ENCODE measurements around the gene CYLD.

The CYLD gene

DNA sequence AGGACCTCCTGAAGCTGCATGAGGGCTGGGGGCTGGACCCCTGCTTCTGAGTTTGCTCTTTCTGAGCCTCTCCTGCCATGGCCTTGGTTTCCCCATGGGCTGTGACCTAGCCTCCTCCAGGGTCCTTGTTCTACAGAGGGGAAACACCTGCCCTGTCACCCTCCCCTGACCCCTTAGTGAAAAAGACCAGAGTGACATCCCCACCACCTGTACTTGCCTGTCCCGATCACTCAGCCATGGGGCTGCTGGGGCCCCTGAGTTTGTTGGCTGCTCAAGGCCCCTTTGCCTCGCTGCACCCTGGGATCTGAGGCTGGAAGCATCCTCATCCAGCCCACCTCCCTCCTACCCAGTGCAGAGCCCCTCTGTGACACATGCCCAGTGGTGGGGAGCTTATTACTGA, 47.7 kb upstream of the CYLD start:
- H3K27me3 ChIP-seq (ENCODE audit: insufficient read depth, low read length, poor library complexity): no peaks in the 10 kb centered on the region
- H3K79me2 ChIP-seq (ENCODE audit: insufficient read depth, low read length): no peaks in the 10 kb centered on the region
- H3K4me3 ChIP-seq (ENCODE audit: low read depth in 1 of 2, low read length in 2 of 2): no peak overlapping the region
- no peaks in the 10 kb centered on the region for H3K9me3 ChIP-seq (ENCODE audit: insufficient read depth, low read length, severe bottlenecking)
- ATAC-seq (ENCODE audit: insufficient read depth, low read depth) (no peak), DNase-seq (no peak)
- no peak overlapping the region for H3K9ac ChIP-seq (ENCODE audit: low read depth, low read length)
- H3K36me3 ChIP-seq (ENCODE audit: insufficient read depth, low read length): no peaks in the 10 kb centered on the region
- H3K27ac ChIP-seq (ENCODE audit: low read length): no peak overlapping the region
- H2AFZ ChIP-seq (ENCODE audit: low read depth, low read length): no peak overlapping the region
- TF ChIP-seq EZH2 (IDR thresholded peaks at IDR 0.05; ENCODE audit: borderline replicate concordance, low read depth, low read length, severe bottlenecking): no peak
- TF ChIP-seq, protein P1, sequence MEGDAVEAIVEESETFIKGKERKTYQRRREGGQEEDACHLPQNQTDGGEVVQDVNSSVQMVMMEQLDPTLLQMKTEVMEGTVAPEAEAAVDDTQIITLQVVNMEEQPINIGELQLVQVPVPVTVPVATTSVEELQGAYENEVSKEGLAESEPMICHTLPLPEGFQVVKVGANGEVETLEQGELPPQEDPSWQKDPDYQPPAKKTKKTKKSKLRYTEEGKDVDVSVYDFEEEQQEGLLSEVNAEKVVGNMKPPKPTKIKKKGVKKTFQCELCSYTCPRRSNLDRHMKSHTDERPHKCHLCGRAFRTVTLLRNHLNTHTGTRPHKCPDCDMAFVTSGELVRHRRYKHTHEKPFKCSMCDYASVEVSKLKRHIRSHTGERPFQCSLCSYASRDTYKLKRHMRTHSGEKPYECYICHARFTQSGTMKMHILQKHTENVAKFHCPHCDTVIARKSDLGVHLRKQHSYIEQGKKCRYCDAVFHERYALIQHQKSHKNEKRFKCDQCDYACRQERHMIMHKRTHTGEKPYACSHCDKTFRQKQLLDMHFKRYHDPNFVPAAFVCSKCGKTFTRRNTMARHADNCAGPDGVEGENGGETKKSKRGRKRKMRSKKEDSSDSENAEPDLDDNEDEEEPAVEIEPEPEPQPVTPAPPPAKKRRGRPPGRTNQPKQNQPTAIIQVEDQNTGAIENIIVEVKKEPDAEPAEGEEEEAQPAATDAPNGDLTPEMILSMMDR (IDR thresholded peaks at IDR 0.05; ENCODE audit: borderline replicate concordance, extremely low read depth, low read length, poor library complexity, severe bottlenecking): no peak
- no peak overlapping the region for H3K4me2 ChIP-seq (ENCODE audit: insufficient read depth, low read length)
- no peaks in the 10 kb centered on the region for H4K20me1 ChIP-seq (ENCODE audit: insufficient read depth, low read length)
- H3K4me1 ChIP-seq (ENCODE audit: insufficient read depth, low read length): no peaks in the 10 kb centered on the region

DNA sequence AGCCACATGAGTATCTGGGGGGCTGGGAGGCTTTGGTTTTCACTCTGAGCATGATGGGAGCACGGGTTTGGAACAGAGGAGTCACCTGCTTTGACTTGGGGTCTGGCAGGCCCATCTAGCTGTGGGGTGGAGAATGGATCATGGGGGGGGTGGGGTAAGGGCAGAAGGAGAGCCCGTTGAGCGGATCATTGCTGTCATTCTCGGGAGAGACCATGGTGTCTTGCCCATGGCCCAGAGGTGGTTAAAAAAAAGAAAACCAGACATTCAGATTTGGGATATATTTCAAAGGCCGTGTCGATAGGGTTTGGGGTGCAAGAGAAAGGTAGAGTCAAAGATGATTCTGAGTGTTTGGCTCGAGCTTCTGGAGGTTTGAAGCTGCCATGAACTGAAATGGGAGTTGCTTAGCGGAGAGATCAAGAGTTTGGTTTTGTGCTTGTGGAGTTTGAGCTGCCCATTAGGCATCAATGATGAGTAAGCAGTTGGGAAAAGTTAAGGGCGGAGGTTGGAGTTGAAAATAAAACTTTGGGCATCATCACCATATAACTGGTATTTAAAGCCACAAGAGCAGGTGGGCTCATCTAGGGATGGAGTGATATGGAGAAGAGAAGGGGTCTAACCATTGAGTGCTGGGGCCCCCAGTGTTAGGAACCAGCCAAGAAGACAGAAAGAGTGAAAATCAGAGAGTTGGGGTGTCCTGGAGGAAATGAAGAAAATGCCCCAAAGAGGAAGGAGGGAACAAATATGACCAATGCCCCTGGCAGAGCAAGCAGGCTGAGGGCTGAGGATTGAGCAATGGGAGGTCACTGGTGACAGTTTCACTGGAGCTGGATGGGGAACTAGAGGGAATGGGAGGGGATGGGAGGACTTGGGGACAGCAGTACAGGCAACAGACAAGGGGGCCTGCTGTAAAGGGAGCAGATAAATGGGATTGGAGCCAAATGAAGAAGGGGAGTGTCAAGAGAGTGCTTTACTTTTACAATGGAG, 46.6 kb upstream of the CYLD start:
- Histone ChIP-seq H4K20me1 (ENCODE audit: insufficient read depth, low read length) (no peaks in the 10 kb centered on the region), H3K79me2 (ENCODE audit: insufficient read depth, low read length) (no peaks in the 10 kb centered on the region), H2AFZ (ENCODE audit: low read depth, low read length) (no peak overlapping the region), H3K9me3 (ENCODE audit: insufficient read depth, low read length, severe bottlenecking) (no peaks in the 10 kb centered on the region), H3K4me1 (ENCODE audit: insufficient read depth, low read length) (no peaks in the 10 kb centered on the region), H3K9ac (ENCODE audit: low read depth, low read length) (no peak overlapping the region), H3K27ac (ENCODE audit: low read length) (no peak overlapping the region), H3K4me3 (ENCODE audit: low read depth in 1 of 2, low read length in 2 of 2) (no peak overlapping the region), H3K4me2 (ENCODE audit: insufficient read depth, low read length) (no peak overlapping the region), H3K27me3 (ENCODE audit: insufficient read depth, low read length, poor library complexity) (no peaks in the 10 kb centered on the region), H3K36me3 (ENCODE audit: insufficient read depth, low read length) (no peaks in the 10 kb centered on the region)
- TF ChIP-seq, protein P1 (IDR thresholded peaks at IDR 0.05; ENCODE audit: borderline replicate concordance, extremely low read depth, low read length, poor library complexity, severe bottlenecking): no peak
- TF ChIP-seq EZH2 (IDR thresholded peaks at IDR 0.05; ENCODE audit: borderline replicate concordance, low read depth, low read length, severe bottlenecking): no peak
- ATAC-seq (ENCODE audit: insufficient read depth, low read depth) (no peak), DNase-seq (no peak)

DNA sequence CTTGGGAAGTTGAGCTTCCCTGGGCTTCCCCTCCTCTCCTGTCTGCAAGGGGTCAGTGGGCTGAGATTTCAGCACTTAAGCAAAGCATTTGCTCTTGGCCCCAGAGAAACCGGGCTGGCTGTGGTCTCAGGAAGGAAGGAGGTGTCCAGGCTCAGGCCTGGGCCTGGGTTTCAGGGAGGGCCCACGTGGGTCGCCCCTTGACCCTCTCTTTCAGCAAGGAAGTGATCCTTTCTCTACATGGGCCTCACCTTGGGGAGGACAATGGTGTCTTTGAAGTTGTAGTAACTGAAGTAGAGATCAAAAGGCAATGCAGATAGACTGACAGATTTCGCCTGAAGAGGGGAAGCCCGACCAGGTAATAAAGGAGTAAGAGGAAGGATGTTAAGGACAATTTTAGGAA, 45.8 kb upstream of the CYLD start:
- no peak overlapping the region for H2AFZ ChIP-seq (ENCODE audit: low read depth, low read length)
- H3K4me2 ChIP-seq (ENCODE audit: insufficient read depth, low read length): no peak overlapping the region
- no peaks in the 10 kb centered on the region for H3K4me1 ChIP-seq (ENCODE audit: insufficient read depth, low read length)
- ATAC-seq (ENCODE audit: insufficient read depth, low read depth) (no peak), DNase-seq (no peak)
- H3K27me3 ChIP-seq (ENCODE audit: insufficient read depth, low read length, poor library complexity): no peaks in the 10 kb centered on the region
- no peak overlapping the region for H3K9ac ChIP-seq (ENCODE audit: low read depth, low read length)
- no peaks in the 10 kb centered on the region for H4K20me1 ChIP-seq (ENCODE audit: insufficient read depth, low read length)
- H3K27ac ChIP-seq (ENCODE audit: low read length): no peak overlapping the region
- H3K4me3 ChIP-seq (ENCODE audit: low read depth in 1 of 2, low read length in 2 of 2): no peak overlapping the region
- no peak for TF ChIP-seq EZH2 (IDR thresholded peaks at IDR 0.05; ENCODE audit: borderline replicate concordance, low read depth, low read length, severe bottlenecking)
- TF ChIP-seq, protein P1 (IDR thresholded peaks at IDR 0.05; ENCODE audit: borderline replicate concordance, extremely low read depth, low read length, poor library complexity, severe bottlenecking): no peak
- no peaks in the 10 kb centered on the region for H3K79me2 ChIP-seq (ENCODE audit: insufficient read depth, low read length)
- no peaks in the 10 kb centered on the region for H3K9me3 ChIP-seq (ENCODE audit: insufficient read depth, low read length, severe bottlenecking)
- H3K36me3 ChIP-seq (ENCODE audit: insufficient read depth, low read length): no peaks in the 10 kb centered on the region
